HG03066 (cell line): ENCODE measurements around the gene TMBIM1.
"Not testable (repeated sequence)": the region's sequence is repeated elsewhere in the genome, so short reads cannot be mapped to it uniquely, and the experiment has no call there.

Experiments used
- ATAC-seq: cut with Tn5 transposase; IDR thresholded peaks from one replicate; pipeline ENCODE4 v1.9.1; 2021; ENCODE audit warnings: low read depth; ENCODE audit not compliant: unreplicated experiment

The TMBIM1 gene

GRCh38 chr2:218319813-218320365 is 27.6 kb upstream of the TMBIM1 start:
- ATAC-seq = no peak

- no peak for ATAC-seq
These were observed 25.9 kb upstream of the TMBIM1 start for GRCh38 chr2:218318241-218318640.

GRCh38 chr2:218317835-218318234 is 25.5 kb upstream of the TMBIM1 start:
- ATAC-seq = no peak

GRCh38 chr2:218317303-218317630 is 25.0 kb upstream of the TMBIM1 start:
- ATAC-seq = no peak

- ATAC-seq = no peak
These were observed 23.1 kb upstream of the TMBIM1 start for GRCh38 chr2:218315397-218315796.

- not testable (repeated sequence) for ATAC-seq
These were observed 22.5 kb upstream of the TMBIM1 start for GRCh38 chr2:218314764-218315163.

GRCh38 chr2:218313356-218313755 is 21.1 kb upstream of the TMBIM1 start:
- no peak for ATAC-seq

- ATAC-seq = no peak
These were observed 20.0 kb upstream of the TMBIM1 start for GRCh38 chr2:218312267-218312756.

GRCh38 chr2:218311541-218312266 is 19.4 kb upstream of the TMBIM1 start:
- ATAC-seq = not testable (repeated sequence)

GRCh38 chr2:218310853-218311540 is 18.7 kb upstream of the TMBIM1 start:
- ATAC-seq = no peak

GRCh38 chr2:218307415-218308090 is 15.2 kb upstream of the TMBIM1 start:
- no peak for ATAC-seq

GRCh38 chr2:218306184-218306920 is 14.0 kb upstream of the TMBIM1 start:
- ATAC-seq = no peak

- ATAC-seq = no peak
These were observed 13.1 kb upstream of the TMBIM1 start for GRCh38 chr2:218305383-218305782.

- peak; percentile 60 for ATAC-seq
These were observed 9.0 kb upstream of the TMBIM1 start for GRCh38 chr2:218301176-218301819.

GRCh38 chr2:218300141-218300540 is 7.8 kb upstream of the TMBIM1 start:
- no peak for ATAC-seq

GRCh38 chr2:218298314-218298875 is 6.1 kb upstream of the TMBIM1 start:
- no peak for ATAC-seq

- ATAC-seq = no peak
These were observed 4.5 kb upstream of the TMBIM1 start for GRCh38 chr2:218296847-218297246.

- no peak for ATAC-seq
These were observed 3.9 kb upstream of the TMBIM1 start for GRCh38 chr2:218296200-218296599.

- ATAC-seq = no peak
These were observed 2.7 kb upstream of the TMBIM1 start for GRCh38 chr2:218295029-218295428.
